ENCODE measurements around the gene NDUFAF8. TPM values are rescaled to one million over a fixed set of nuclear protein-coding genes. Genes with fewer than 3 reads are reported as not detected.

Gene NDUFAF8
- total RNA-seq (2014; rRNA removed; shearing (Covaris generic)), result 129 and 161 TPM in 2 replicates
- total RNA-seq (2022), result 151 and 165 TPM in 2 replicates
- Bru-seq, nascent RNA, result percentile 96 among the genes with signal in this experiment
- percentile 95 among the genes with signal in this experiment for BruChase-seq, experiment 1, labeled RNA remaining after a 6-hour chase
- BruChase-seq, experiment 2, labeled RNA remaining after a 2-hour chase, result percentile 92 among the genes with signal in this experiment
- long read RNA-seq, transcript NDUFAF8-201 (3 exons, 615 nt), result major isoform, 79 of 141 reads
- long read RNA-seq, transcript NDUFAF8-202 (3 exons, 741 nt), result minor isoform, 17 of 141 reads
- long read RNA-seq, partial matches to known transcripts, result 19 of 141 reads
- long read RNA-seq, other reads (novel, unspliced or antisense), result 26 of 141 reads

- Histone ChIP-seq H3K27ac (ENCODE audit: low read depth, low read length, poor library complexity, severe bottlenecking) (peak within 1 kb of the TSS; percentile 61), H4K20me1 (ENCODE audit: insufficient read depth, low read length) (peaks cover 5% of the 10 kb centered on the region; the same call in 1 of the 2 replicates), H3K79me2 (ENCODE audit: insufficient read depth, low read depth, low read length) (peaks cover 30% of the 10 kb centered on the region), H3K4me3 (ENCODE audit: low read depth, low read length, poor library complexity, severe bottlenecking) (peak within 1 kb of the TSS; percentile 79), H3K4me2 (ENCODE audit: low read length) (peak within 1 kb of the TSS; percentile 95), H3K9me2 (ENCODE audit: insufficient read depth, low read length) (no peaks in the 10 kb centered on the region), H3K4me1 (ENCODE audit: insufficient read depth, low read length, poor library complexity, severe bottlenecking) (peaks cover 35% of the 10 kb centered on the region), H2AFZ (ENCODE audit: low read length) (peak within 1 kb of the TSS; percentile 35), H3K36me3 (ENCODE audit: insufficient read depth, low read length) (peaks cover 34% of the 10 kb centered on the region), H3K9me3 (ENCODE audit: low read length) (no peaks in the 10 kb centered on the region)
- no TSS peak for BruUV-seq (replicated peaks)
- POLR2A ChIA-PET, result interaction anchor here (0.9 to 2.3 kb wide), 3 partner anchors 11 to 246 kb away, joined by 3 to 12 read pairs (median 3); partner anchors contain the start of gene CEP131
- TF ChIP-seq CTCF (conservative IDR thresholded peaks at IDR 0.05; ENCODE audit: low read length), result no peak
- TF ChIP-seq EZH2phosphoT487 (IDR thresholded peaks at IDR 0.05; ENCODE audit: borderline replicate concordance, low read depth, low read length), result no peak
- peak; percentile 100 for DNase-seq (ENCODE audit: low spot score)
- intact Hi-C loops (cut with micrococcal nuclease; ENCODE audit: unreplicated experiment), result loop anchor here (1.0 kb wide), 2 partner anchors 16 to 32 kb away; no protein-coding TSS in a partner anchor
- CTCF ChIA-PET (ENCODE audit: unreplicated experiment), result no interaction called here
Measured at GRCh38 chr17:81238815-81239713, at the start of gene NDUFAF8, which contains the start of gene TEPSIN. Gene NDUFAF8, plus strand, starts transcription at chr17:81239318. Its CDS starts 46 bp downstream, at chr17:81239364. Gene TEPSIN, minus strand, starts transcription at chr17:81239055. Its CDS starts 22 bp downstream, at chr17:81239033.

GRCh38 chr17:81189670-81190530, 49.2 kb upstream of the NDUFAF8 start:
- H4K20me1 ChIP-seq (ENCODE audit: insufficient read depth, low read length), result no peaks in the 10 kb centered on the region
- TF ChIP-seq CTCF (conservative IDR thresholded peaks at IDR 0.05; ENCODE audit: low read length) (no peak), EZH2phosphoT487 (IDR thresholded peaks at IDR 0.05; ENCODE audit: borderline replicate concordance, low read depth, low read length) (no peak)
- no peaks in the 10 kb centered on the region for H3K79me2 ChIP-seq (ENCODE audit: insufficient read depth, low read depth, low read length)
- peaks cover 5% of the 10 kb centered on the region; the same call in 1 of the 2 replicates for H3K36me3 ChIP-seq (ENCODE audit: insufficient read depth, low read length)
- no peak overlapping the region for H3K4me2 ChIP-seq (ENCODE audit: low read length)
- H3K9me2 ChIP-seq (ENCODE audit: insufficient read depth, low read length), result no peaks in the 10 kb centered on the region
- no peak overlapping the region for H2AFZ ChIP-seq (ENCODE audit: low read length)
- intact Hi-C loops (cut with micrococcal nuclease; ENCODE audit: unreplicated experiment), result no loop called here
- H3K27ac ChIP-seq (ENCODE audit: low read depth, low read length, poor library complexity, severe bottlenecking), result no peak overlapping the region
- no peaks in the 10 kb centered on the region for H3K9me3 ChIP-seq (ENCODE audit: low read length)
- POLR2A ChIA-PET, result no interaction called here
- H3K4me3 ChIP-seq (ENCODE audit: low read depth, low read length, poor library complexity, severe bottlenecking), result no peak overlapping the region
- H3K4me1 ChIP-seq (ENCODE audit: insufficient read depth, low read length, poor library complexity, severe bottlenecking), result no peaks in the 10 kb centered on the region
- BruUV-seq (replicated peaks), result no TSS peak
- CTCF ChIA-PET (ENCODE audit: unreplicated experiment), result no interaction called here
- DNase-seq (ENCODE audit: low spot score), result no peak
